Measurements from ENCODE around the gene SUMF1. TPM values are rescaled to one million over a fixed set of nuclear protein-coding genes. Genes with fewer than 3 reads are reported as not detected.
A peak's percentile ranks its signal among the peaks of the same experiment; 100 is the strongest.

SUMF1 gene
- total and polyA plus RNA-seq, 2 of the 13 experiments (the other 11 are each of a cell fraction or from before 2014, with no cell fraction given): 18.5 to 28.9 TPM

GRCh38 chr3:4466741-4467521 lies at the start of gene SUMF1 (continued):
- peak; percentile 61; the same call in 1 of the 2 replicates for TF ChIP-seq BCL3 (CRISPR knock-in tag; IDR thresholded peaks at IDR 0.05)
- no peak for TF ChIP-seq ZNF432 (CRISPR knock-in tag; IDR thresholded peaks at IDR 0.05; ENCODE audit: borderline replicate concordance)
- TF ChIP-seq XBP1 (CRISPR knock-in tag; IDR thresholded peaks at IDR 0.05): no peak
- peak; percentile 82; the same call in 1 of the 2 replicates for TF ChIP-seq ZBTB42 (CRISPR knock-in tag; IDR thresholded peaks at IDR 0.05)
- TF ChIP-seq GLI4 (CRISPR knock-in tag; IDR thresholded peaks at IDR 0.05; ENCODE audit: borderline replicate concordance): peak; percentile 52; the same call in 1 of the 2 replicates
- no peak; the same call in 1 of the 2 replicates for TF ChIP-seq NFRKB (IDR thresholded peaks at IDR 0.05)
- peak; percentile 74; the same call in 1 of the 2 replicates for TF ChIP-seq ZNF768 (CRISPR knock-in tag; IDR thresholded peaks at IDR 0.05)
- peak; percentile 91; the same call in 1 of the 2 replicates for TF ChIP-seq ZNF879 (CRISPR knock-in tag; IDR thresholded peaks at IDR 0.05)
- peak; percentile 86 for TF ChIP-seq DBP (CRISPR knock-in tag; IDR thresholded peaks at IDR 0.05; ENCODE audit: not compliant biosample characterization)
- peak; percentile 46 for TF ChIP-seq ZBTB33 (CRISPR knock-in tag; IDR thresholded peaks at IDR 0.05)
- peak; percentile 71 for TF ChIP-seq GATAD2A (CRISPR knock-in tag; IDR thresholded peaks at IDR 0.05)
- TF ChIP-seq ZNF264 (CRISPR knock-in tag; IDR thresholded peaks at IDR 0.05): no peak
- TF ChIP-seq ZNF619 (CRISPR knock-in tag; IDR thresholded peaks at IDR 0.05): no peak
- TF ChIP-seq IKZF4 (CRISPR knock-in tag; IDR thresholded peaks at IDR 0.05; ENCODE audit: borderline replicate concordance, low read depth, not compliant biosample characterization): no peak
- TF ChIP-seq RNF2 (conservative IDR thresholded peaks at IDR 0.05; ENCODE audit: low read depth): 0 out of 2 replicates have a peak, but pooled peaks have one; percentile 76
- TF ChIP-seq ZNF629 (CRISPR knock-in tag; conservative IDR thresholded peaks at IDR 0.05): peak; percentile 46
- TF ChIP-seq ZFP90 (CRISPR knock-in tag; IDR thresholded peaks at IDR 0.05; ENCODE audit: borderline replicate concordance): peak; percentile 78; the same call in 1 of the 2 replicates
- TF ChIP-seq BCLAF1 (IDR thresholded peaks at IDR 0.05): no peak
- TF ChIP-seq ZNF335 (CRISPR knock-in tag; IDR thresholded peaks at IDR 0.05): 0 out of 2 replicates have a peak, but pooled peaks have one; percentile 25
- TF ChIP-seq ZNF574 (CRISPR knock-in tag; IDR thresholded peaks at IDR 0.05): peak; percentile 94
